ENCODE measurements around the gene ARID1B.

The ARID1B gene

DNA sequence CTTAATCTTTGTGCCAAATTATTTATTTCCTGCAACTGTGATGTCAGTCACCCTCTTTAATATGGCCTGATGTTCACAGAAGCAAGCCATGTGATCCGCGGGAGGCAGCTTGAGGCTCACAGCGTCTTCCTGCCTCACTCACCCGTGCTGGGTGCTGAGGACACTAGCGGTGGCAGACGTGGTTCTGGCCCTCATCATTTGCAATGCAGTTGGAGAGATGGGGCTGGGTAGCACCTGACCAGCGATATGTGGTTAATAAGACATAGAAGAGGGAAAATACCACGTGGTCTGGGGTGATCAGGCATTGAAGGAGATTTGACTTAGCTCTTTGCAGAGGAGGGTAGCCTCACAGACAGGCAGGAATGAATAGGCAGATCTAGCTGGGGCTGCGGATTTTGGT, 281.4 kb downstream of the ARID1B start:
- Histone ChIP-seq H2AFZ (ENCODE audit: low read length) (no peak overlapping the region), H3K4me1 (ENCODE audit: insufficient read depth, low read length, severe bottlenecking) (peaks cover 17% of the 10 kb centered on the region)

GRCh38 chr6:157059781-157060180, 282.6 kb downstream of the ARID1B start:
- Histone ChIP-seq H3K9me3 (ENCODE audit: low read length) (no peaks in the 10 kb centered on the region), H3K4me2 (ENCODE audit: low read length) (no peak overlapping the region), H4K20me1 (ENCODE audit: insufficient read depth, low read length) (no peaks in the 10 kb centered on the region), H2AFZ (ENCODE audit: low read length) (no peak overlapping the region), H3K9me2 (ENCODE audit: low read depth, low read length) (no peaks in the 10 kb centered on the region), H3K27me3 (ENCODE audit: insufficient read depth, low read length) (no peaks in the 10 kb centered on the region), H3K9ac (ENCODE audit: low read length) (no peak overlapping the region), H3K36me3 (ENCODE audit: insufficient read depth, low read length) (peaks cover 8% of the 10 kb centered on the region; the same call in 1 of the 2 replicates), H3K79me2 (ENCODE audit: insufficient read depth, low read length) (peaks cover 12% of the 10 kb centered on the region), H3K4me1 (ENCODE audit: insufficient read depth, low read length, severe bottlenecking) (peaks cover 26% of the 10 kb centered on the region), H3F3A (ENCODE audit: insufficient read depth, low read length) (no peaks in the 10 kb centered on the region; the same call in 1 of the 2 replicates), H3K4me3 (ENCODE audit: low read depth, low read length, poor library complexity, severe bottlenecking) (no peak overlapping the region), H3K27ac (ENCODE audit: low read depth, low read length, poor library complexity, severe bottlenecking) (no peak overlapping the region)
- TF ChIP-seq EZH2 (IDR thresholded peaks at IDR 0.05; ENCODE audit: borderline replicate concordance, low read length) (no peak), CTCF (IDR thresholded peaks at IDR 0.05; ENCODE audit: low read length) (no peak)

More for the DNA sequence above, 281.4 kb downstream of the ARID1B start:
- TF ChIP-seq CTCF (IDR thresholded peaks at IDR 0.05; ENCODE audit: low read length) (no peak), EZH2 (IDR thresholded peaks at IDR 0.05; ENCODE audit: borderline replicate concordance, low read length) (no peak)
- no peaks in the 10 kb centered on the region for H3K9me3 ChIP-seq (ENCODE audit: low read length)
- peaks cover 12% of the 10 kb centered on the region for H3K79me2 ChIP-seq (ENCODE audit: insufficient read depth, low read length)
- H4K20me1 ChIP-seq (ENCODE audit: insufficient read depth, low read length), result no peaks in the 10 kb centered on the region
- H3K36me3 ChIP-seq (ENCODE audit: insufficient read depth, low read length), result no peaks in the 10 kb centered on the region
- H3F3A ChIP-seq (ENCODE audit: insufficient read depth, low read length), result no peaks in the 10 kb centered on the region; the same call in 1 of the 2 replicates
- no peak overlapping the region for H3K4me2 ChIP-seq (ENCODE audit: low read length)
- no peak overlapping the region for H3K4me3 ChIP-seq (ENCODE audit: low read depth, low read length, poor library complexity, severe bottlenecking)
- H3K27me3 ChIP-seq (ENCODE audit: insufficient read depth, low read length), result no peaks in the 10 kb centered on the region
- no peaks in the 10 kb centered on the region for H3K9me2 ChIP-seq (ENCODE audit: low read depth, low read length)
- no peak overlapping the region for H3K9ac ChIP-seq (ENCODE audit: low read length)
- no peak overlapping the region for H3K27ac ChIP-seq (ENCODE audit: low read depth, low read length, poor library complexity, severe bottlenecking)

DNA sequence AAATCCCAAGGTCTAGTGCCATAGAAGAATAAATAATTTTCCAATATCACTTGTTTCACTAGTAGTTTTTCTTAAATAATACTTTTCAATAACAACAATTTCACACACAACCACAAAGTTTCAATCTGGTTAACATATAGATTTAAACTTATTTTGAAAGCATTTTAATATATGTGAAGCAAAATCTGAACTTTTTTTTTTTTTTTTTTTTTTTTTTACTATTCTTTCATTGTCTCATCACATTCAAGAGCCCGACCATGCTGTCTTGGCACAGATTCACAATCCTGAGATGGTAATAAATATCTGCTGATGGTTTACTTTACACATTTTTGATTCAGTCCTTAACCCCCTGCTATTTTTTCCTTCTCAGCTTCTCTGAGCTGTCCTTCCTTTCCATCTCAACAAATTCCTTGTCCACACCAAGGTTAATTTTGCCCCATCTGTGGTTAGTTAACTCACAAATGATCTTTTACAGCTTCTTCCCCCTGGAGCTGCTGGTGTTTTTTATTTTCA, 283.3 kb downstream of the ARID1B start:
- H3K4me3 ChIP-seq (ENCODE audit: low read depth, low read length, poor library complexity, severe bottlenecking), result no peak overlapping the region
- H3K9me2 ChIP-seq (ENCODE audit: low read depth, low read length), result no peaks in the 10 kb centered on the region
- peaks cover 26% of the 10 kb centered on the region for H3K4me1 ChIP-seq (ENCODE audit: insufficient read depth, low read length, severe bottlenecking)
- no peak for TF ChIP-seq CTCF (IDR thresholded peaks at IDR 0.05; ENCODE audit: low read length)
- no peaks in the 10 kb centered on the region for H3K9me3 ChIP-seq (ENCODE audit: low read length)
- H3F3A ChIP-seq (ENCODE audit: insufficient read depth, low read length), result no peaks in the 10 kb centered on the region; the same call in 1 of the 2 replicates
- peaks cover 8% of the 10 kb centered on the region; the same call in 1 of the 2 replicates for H3K36me3 ChIP-seq (ENCODE audit: insufficient read depth, low read length)
- H3K4me2 ChIP-seq (ENCODE audit: low read length), result no peak overlapping the region
- no peak overlapping the region for H2AFZ ChIP-seq (ENCODE audit: low read length)
- H3K79me2 ChIP-seq (ENCODE audit: insufficient read depth, low read length), result peaks cover 6% of the 10 kb centered on the region
- no peaks in the 10 kb centered on the region for H4K20me1 ChIP-seq (ENCODE audit: insufficient read depth, low read length)
- H3K27me3 ChIP-seq (ENCODE audit: insufficient read depth, low read length), result no peaks in the 10 kb centered on the region
- no peak overlapping the region for H3K9ac ChIP-seq (ENCODE audit: low read length)
- no peak overlapping the region for H3K27ac ChIP-seq (ENCODE audit: low read depth, low read length, poor library complexity, severe bottlenecking)

Data from OCI-LY1 (cell line).